KMS-11 (cell line): ENCODE measurements around the gene STRIP1.

Experiments
- H2AFZ ChIP-seq: fragments of 200-600 bp; sonication (generic); 2 replicates; pipeline ENCODE4 v1.6.1; 2016; ENCODE audit warnings: antibody characterized with exemption, mixed run types, low read depth
- H3K27ac ChIP-seq: fragments of 200-600 bp; sonication (generic); 2 replicates; pipeline ENCODE4 v1.6.1; 2016; ENCODE audit warnings: mild to moderate bottlenecking, mixed run types
- H3K27me3 ChIP-seq: fragments of 200-600 bp; sonication (generic); 2 replicates; pipeline ENCODE4 v1.6.1; 2017; ENCODE audit warnings: mild to moderate bottlenecking, low read depth, mixed run types, moderate library complexity; ENCODE audit not compliant: insufficient read depth
- H3K36me3 ChIP-seq: fragments of 200-600 bp; sonication (generic); 2 replicates; pipeline ENCODE4 v1.6.1; 2017; ENCODE audit warnings: mild to moderate bottlenecking, mixed run types; ENCODE audit not compliant: insufficient read depth
- H3K4me1 ChIP-seq: fragments of 200-600 bp; sonication (generic); 2 replicates; pipeline ENCODE4 v1.6.1; 2016; ENCODE audit warnings: mild to moderate bottlenecking, low read depth, mixed run types; ENCODE audit not compliant: poor library complexity, severe bottlenecking
- H3K4me2 ChIP-seq: fragments of 200-600 bp; sonication (generic); 2 replicates; pipeline ENCODE4 v1.7.0; 2016; ENCODE audit warnings: mild to moderate bottlenecking, mixed run types
- H3K4me3 ChIP-seq: fragments of 200-600 bp; sonication (generic); IDR thresholded peaks from 2 replicates; pipeline ENCODE4 v1.6.1; 2017; ENCODE audit warnings: low read depth, low read length, mixed read lengths; ENCODE audit not compliant: insufficient read depth
- H3K79me2 ChIP-seq: fragments of 200-600 bp; sonication (generic); 2 replicates; pipeline ENCODE4 v1.6.1; 2016; ENCODE audit warnings: low read depth, mixed run types; ENCODE audit not compliant: insufficient read depth
- H3K9ac ChIP-seq: fragments of 200-600 bp; sonication (generic); 2 replicates; pipeline ENCODE4 v1.6.1; 2016; ENCODE audit warnings: mild to moderate bottlenecking, mixed run types
- H4K20me1 ChIP-seq: fragments of 200-600 bp; sonication (generic); 2 replicates; pipeline ENCODE4 v1.6.1; 2016; ENCODE audit warnings: mild to moderate bottlenecking, mixed run types; ENCODE audit not compliant: insufficient read depth
- CTCF ChIP-seq: fragments of 200-600 bp; sonication (generic); conservative IDR thresholded peaks from 2 replicates; pipeline ENCODE4 v1.6.1; 2017; ENCODE audit warnings: low read depth, mild to moderate bottlenecking, antibody characterized with exemption, low read length, moderate library complexity, mixed read lengths

The STRIP1 gene

GRCh38 chr1:110033421-110033820 lies 1.0 kb upstream of the STRIP1 start:
- Histone ChIP-seq H3K9ac (no peak overlapping the region), H3K4me2 (no peak overlapping the region), H3K27ac (no peak overlapping the region), H3K27me3 (no peaks in the 10 kb centered on the region), H4K20me1 (no peaks in the 10 kb centered on the region), H3K36me3 (peaks cover 4% of the 10 kb centered on the region; the same call in 1 of the 2 replicates), H3K4me1 (peaks cover 45% of the 10 kb centered on the region), H3K79me2 (peaks cover 23% of the 10 kb centered on the region), H3K4me3 (no peak overlapping the region), H2AFZ (peak overlapping the region; percentile 88)
- no peak for TF ChIP-seq CTCF

- H3K36me3 ChIP-seq, result peaks cover 10% of the 10 kb centered on the region; the same call in 1 of the 2 replicates
- H3K9ac ChIP-seq, result peak overlapping the region; percentile 88; the same call in 1 of the 2 replicates
- H3K4me2 ChIP-seq, result peak overlapping the region; percentile 65
- H2AFZ ChIP-seq, result peak overlapping the region; percentile 88
- peaks cover 45% of the 10 kb centered on the region for H3K4me1 ChIP-seq
- peaks cover 23% of the 10 kb centered on the region for H3K79me2 ChIP-seq
- no peak for TF ChIP-seq CTCF
- peak overlapping the region; percentile 36 for H3K27ac ChIP-seq
- no peaks in the 10 kb centered on the region for H4K20me1 ChIP-seq
- peak overlapping the region; percentile 76 for H3K4me3 ChIP-seq
- H3K27me3 ChIP-seq, result no peaks in the 10 kb centered on the region
Measured at GRCh38 chr1:110034040-110034450, 379 bp upstream of the STRIP1 start.

GRCh38 chr1:110035236-110035752 lies 870 bp downstream of the STRIP1 start:
- Histone ChIP-seq H3K27ac (peak overlapping the region; percentile 36; the same call in 1 of the 2 replicates), H2AFZ (peak overlapping the region; percentile 88; the same call in 1 of the 2 replicates)
- TF ChIP-seq CTCF, result no peak

GRCh38 chr1:110038271-110038670 lies 3.8 kb downstream of the STRIP1 start:
- H3K36me3 ChIP-seq, result peaks cover 20% of the 10 kb centered on the region; the same call in 1 of the 2 replicates
- no peak for TF ChIP-seq CTCF
- peaks cover 28% of the 10 kb centered on the region for H3K4me1 ChIP-seq
- H3K27ac ChIP-seq, result no peak overlapping the region
- H3K4me3 ChIP-seq, result no peak overlapping the region
- H4K20me1 ChIP-seq, result no peaks in the 10 kb centered on the region
- peaks cover 23% of the 10 kb centered on the region for H3K79me2 ChIP-seq
- no peak overlapping the region for H3K9ac ChIP-seq
- no peak overlapping the region for H3K4me2 ChIP-seq
- H3K27me3 ChIP-seq, result no peaks in the 10 kb centered on the region
- H2AFZ ChIP-seq, result no peak overlapping the region

More at GRCh38 chr1:110035236-110035752, 870 bp downstream of the STRIP1 start:
- Histone ChIP-seq H3K4me3 (peak overlapping the region; percentile 99), H3K36me3 (peaks cover 20% of the 10 kb centered on the region; the same call in 1 of the 2 replicates), H4K20me1 (no peaks in the 10 kb centered on the region), H3K79me2 (peaks cover 23% of the 10 kb centered on the region), H3K27me3 (no peaks in the 10 kb centered on the region), H3K4me2 (peak overlapping the region; percentile 96), H3K9ac (peak overlapping the region; percentile 88), H3K4me1 (peaks cover 42% of the 10 kb centered on the region)
